HG03064 (cell line): ENCODE results near the gene HSPB1.
"Not testable (repeated sequence)": the region's sequence is repeated elsewhere in the genome, so short reads cannot be mapped to it uniquely, and the experiment has no call there.

Source experiments
- ATAC-seq: cut with Tn5 transposase; IDR thresholded peaks from one replicate; pipeline ENCODE4 v1.9.1; 2021; ENCODE audit warnings: low read depth; ENCODE audit not compliant: unreplicated experiment

HSPB1 gene

GRCh38 chr7:76281006-76281705 lies 21.3 kb upstream of the HSPB1 start:
- ATAC-seq, result no peak

DNA sequence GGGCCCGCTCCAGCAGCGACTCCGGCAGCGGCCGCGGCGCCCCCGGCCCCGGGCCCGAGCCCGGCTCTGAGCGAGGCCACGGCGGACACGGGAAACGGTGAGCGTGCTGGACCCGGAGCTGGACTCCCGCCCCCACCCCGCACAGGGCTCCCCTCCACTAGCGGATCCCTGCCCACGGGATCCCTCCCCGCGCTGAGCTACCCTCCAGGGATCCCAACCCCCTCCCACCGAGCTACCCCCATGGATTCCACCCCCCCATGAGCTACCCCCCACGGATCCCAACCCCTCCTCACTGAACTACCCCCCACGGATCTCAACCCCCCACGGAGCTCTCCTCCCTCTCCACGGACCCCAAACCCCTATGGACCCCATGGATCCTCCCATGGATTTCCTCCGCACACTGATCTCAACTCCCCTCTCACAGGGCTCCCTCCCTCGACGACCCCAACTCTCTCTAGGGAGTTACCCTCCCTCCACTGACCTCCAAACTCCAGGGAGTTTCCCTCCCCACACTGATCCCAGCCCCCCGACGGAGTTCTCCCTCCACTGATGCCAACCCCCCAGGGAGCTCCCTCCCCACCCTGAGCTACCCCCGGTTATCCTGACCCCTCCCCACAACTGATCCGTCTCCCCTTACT lies 20.6 kb upstream of the HSPB1 start:
- no peak for ATAC-seq

DNA sequence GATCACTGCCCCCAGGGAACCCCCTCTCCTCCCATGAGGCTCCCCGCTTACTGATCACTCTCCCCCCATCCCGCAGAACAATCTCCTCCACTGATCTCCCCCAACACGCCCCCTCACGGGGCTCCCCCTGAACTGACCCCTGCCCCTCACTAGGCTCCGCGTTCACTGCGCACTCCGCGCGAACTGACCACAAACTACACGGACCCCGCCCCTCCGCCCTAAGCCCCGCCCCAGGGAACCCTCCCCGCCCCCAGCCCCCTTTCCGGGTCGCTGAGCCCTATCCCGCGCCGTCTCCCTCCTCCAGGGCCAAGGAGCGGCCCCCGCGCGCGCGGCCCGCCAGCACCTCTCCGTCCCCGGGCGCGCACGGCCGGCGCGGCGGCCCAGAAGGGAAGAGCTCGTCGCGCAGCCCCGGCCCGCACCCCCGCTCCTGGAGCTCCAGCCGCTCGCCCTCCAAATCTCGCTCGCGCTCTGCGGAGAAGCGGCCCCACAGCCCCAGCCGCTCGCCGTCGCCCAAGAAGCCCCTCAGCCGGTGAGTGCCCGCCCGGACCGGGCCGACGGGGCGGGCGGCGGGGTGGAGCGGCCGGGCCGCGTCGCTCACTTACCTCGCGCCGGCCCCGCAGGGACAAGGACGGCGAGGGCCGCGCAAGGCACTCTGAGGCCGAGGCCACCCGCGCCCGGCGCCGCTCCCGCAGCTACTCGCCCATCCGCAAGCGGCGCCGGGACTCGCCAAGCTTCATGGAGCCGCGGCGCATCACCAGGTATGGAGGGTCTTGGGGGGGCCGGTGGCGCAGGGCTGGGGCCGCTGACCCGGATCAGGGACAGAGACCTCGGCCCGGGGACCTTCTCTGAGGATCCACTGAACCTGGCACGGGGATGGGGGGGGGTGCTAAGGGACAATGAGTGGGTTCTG lies 19.9 kb upstream of the HSPB1 start:
- no peak for ATAC-seq

GRCh38 chr7:76283254-76284159 lies 19.0 kb upstream of the HSPB1 start:
- ATAC-seq, result no peak

- no peak for ATAC-seq
These were observed 16.7 kb upstream of the HSPB1 start for GRCh38 chr7:76285604-76286374.

DNA sequence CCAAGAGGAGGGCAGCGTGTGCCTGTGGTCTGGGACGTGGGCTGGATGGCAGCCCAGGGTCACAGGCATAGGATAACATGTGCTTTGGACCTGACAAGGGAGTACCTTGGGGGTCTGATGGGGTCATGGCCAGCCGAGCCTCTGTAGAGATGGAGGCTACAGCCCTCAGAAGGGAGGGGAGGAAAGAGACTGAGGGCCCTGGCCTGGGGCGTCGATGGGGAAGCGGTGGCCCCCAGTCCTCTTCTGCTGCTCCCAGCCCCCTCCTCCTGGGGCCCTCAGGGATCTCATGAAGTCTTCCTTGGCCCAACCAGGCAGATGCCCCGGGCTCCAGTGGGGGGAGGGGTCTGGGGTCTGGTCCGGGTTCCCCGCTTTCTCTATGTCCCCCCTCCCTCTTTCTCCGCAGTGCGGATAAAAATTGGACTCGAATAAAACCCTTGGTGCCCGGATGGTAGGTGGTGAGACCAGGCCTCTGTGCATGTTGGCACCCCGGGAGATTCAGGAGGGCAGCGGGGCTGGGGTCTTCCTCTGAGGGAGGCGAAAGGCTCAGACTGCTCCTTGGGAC lies 15.6 kb upstream of the HSPB1 start:
- no peak for ATAC-seq

- ATAC-seq, result not testable (repeated sequence)
These were observed 11.6 kb upstream of the HSPB1 start for GRCh38 chr7:76290847-76291350.

DNA sequence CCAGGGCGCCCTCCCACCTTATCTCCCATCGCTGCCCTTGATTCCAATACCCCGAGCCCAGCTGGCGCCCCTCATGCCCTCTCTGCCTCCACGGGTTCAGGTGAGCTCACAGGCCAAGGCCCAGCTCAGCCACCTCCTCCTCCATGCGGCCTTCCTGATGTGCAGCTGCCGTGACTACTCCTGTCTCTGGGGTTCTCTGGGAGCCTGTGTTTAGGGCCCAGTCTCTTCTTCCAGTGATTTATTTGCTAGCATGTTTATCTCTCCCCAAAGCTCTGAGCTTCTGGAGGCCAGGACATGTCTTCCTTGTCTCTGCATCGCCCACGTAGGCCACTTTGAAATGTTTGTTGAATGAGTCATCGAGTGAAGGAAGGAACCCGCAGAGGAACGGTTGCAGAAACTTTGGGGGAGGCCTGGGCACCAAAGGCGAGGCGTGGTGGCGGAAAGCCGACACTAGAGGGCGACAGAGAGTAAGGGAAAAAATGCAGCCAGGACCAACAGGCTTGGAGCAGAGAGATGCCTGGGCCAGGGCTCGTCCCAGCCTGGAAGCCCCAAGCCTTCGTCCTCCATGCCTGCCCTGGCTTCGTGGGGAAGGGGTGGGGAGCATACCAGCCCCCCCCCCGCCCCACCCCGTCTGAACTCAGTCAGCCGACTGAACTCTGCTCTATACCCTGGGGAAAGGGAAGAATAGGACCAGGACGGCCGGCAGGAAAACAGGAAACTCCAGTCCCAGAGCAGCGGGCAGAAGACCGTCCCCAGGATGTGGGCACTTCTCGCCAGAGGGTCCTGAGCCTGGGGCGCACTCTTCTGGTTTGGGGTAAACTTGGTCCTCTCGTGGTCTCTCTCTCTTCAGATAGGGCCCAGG lies 10.9 kb upstream of the HSPB1 start:
- no peak for ATAC-seq

DNA sequence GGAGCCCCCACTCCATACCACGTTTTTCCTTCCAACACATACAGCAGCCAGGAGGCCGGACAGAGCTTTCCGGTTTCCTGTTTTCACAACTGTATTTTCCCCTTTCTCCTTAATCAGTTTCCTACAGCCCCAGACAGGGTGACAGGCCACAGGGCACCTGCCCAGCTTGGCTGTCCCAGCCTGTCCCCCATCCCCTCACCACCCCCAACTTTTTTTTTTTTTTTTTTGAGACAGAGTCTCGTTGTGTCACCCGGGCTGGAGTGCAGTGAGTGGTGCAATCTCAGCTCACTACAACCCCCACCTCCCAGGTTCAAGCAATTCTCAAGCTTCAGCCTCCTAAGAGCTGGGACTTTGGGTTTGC lies 10.3 kb upstream of the HSPB1 start:
- no peak for ATAC-seq

GRCh38 chr7:76292911-76293310 lies 9.6 kb upstream of the HSPB1 start:
- not testable (repeated sequence) for ATAC-seq

- no peak for ATAC-seq
These were observed 9.0 kb upstream of the HSPB1 start for GRCh38 chr7:76293407-76293901.

GRCh38 chr7:76294344-76295024 lies 8.0 kb upstream of the HSPB1 start:
- no peak for ATAC-seq

DNA sequence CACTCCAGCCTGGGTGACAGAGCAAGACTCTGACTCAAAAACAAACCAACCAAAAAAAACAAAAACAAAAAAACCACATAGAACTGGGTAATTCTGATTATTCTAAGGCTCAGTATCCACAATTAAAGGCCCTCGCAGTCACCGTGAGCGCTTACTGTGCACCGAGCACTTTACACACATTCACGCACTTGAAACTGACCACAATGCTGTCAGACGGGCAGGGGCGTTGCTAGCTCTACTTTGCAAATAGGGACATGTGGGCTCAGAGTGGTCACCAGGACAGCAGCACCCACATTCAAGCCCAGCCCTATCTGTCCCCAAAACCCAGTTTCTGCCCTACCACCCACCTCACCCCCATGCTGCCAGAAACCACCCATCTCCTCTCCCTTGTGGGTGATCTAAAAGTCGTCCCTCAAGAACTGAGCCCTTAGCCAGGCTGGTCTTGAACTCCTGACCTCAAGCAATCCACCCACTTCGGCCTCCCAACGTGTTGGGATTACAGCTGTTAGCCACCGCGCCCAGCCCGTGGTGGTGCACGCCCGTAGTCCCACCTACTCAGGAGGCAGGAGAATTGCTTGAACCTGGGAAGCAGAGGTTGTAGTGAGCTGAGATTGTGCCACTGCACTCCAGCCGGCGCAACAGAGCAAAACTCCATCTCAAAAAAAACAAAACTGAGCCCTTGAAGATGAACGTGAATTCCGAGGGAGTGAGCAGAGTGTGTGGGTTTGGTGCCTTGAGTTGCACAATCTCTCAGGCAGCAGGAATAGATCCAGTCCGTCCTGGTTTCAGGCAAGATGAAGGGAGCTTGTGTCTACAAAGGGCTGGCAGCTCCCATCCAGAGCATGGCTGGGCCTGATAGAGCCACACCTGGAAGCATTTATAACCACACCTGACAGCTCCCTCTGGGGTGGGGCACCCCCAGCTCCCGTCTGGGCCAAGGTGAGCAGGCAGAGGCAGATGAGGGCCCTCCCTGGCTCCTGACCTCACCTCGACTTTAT lies 5.4 kb upstream of the HSPB1 start:
- no peak for ATAC-seq

DNA sequence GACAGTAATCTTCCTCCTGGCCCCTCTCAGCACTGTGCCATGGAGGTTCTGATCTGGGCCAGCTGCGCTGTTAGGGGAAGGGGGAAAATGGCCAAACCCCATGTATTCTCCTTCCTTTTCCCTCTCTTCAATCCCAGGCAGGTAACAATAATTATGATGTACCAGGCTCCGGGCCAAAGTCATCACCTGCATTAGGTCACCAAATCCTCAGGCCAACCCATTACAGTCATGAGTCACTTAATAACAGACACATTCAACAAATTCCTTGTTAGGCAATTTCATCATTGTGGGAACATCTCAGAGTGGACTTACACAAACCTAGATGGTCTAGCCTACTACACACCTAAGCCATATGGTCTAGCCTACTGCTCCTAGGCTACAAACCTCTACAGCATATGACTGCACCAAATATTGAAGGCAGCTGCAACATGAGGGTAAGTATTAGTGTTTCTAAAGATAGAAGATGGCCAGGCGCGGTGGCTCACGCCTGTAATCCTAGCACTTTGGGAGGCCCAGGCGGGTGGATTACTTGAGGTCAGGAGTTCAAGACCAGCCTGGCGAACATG lies 2.2 kb upstream of the HSPB1 start:
- no peak for ATAC-seq

- no peak for ATAC-seq
These were observed 1.5 kb upstream of the HSPB1 start for GRCh38 chr7:76301000-76301399.
